Fibroblast of peridontal ligament (primary cell): ENCODE measurements around the gene APMAP.
"Not testable (repeated sequence)": the region's sequence is repeated elsewhere in the genome, so short reads cannot be mapped to it uniquely, and the experiment has no call there.

Source experiments
- DNase-seq: peaks from one replicate; pipeline ENCODE4 v3.0.0-alpha.2; 2010; ENCODE audit errors: extremely low read depth

Gene APMAP

DNA sequence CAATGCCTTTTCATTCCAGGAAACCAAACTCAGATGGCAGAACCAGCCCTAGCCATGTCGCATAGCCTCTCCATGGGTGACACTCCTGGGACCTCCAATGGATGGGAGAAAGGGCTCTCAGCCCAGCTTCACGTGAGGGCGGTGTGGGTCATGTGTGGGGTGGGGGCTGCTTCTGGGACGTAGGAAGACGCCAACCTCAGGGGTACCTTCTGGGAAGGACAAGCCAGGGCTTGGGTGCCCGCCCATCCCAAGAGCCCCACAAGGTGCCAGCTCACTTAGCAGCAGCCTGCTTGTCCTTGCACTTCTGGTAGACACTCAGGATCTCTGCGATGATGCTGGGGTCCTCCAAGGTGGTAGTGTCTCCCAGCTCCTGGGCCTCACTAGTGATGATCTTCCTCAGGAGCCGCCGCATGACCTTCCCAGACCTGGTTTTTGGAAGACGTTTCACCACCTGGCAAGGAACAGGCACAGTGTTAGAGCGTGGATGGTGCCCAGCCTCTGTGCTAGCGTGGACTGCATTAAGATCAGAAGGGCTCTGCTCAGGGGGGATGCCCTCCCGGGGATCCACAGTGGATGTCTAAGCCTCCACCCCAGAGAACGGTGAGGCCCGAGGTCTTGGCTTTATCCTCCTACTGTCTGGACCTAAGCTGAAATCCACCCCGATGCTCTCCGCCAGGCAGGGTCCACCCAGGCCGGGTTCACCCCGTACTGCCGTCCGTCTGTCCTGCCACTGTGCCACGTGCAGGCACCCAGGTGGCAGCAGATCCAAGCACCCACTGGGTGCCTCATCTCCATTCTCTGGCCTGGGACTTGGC is 15.1 kb upstream of the APMAP start:
- DNase-seq = no peak

GRCh38 chr20:25006431-25007167 is 14.0 kb upstream of the APMAP start:
- no peak for DNase-seq

DNA sequence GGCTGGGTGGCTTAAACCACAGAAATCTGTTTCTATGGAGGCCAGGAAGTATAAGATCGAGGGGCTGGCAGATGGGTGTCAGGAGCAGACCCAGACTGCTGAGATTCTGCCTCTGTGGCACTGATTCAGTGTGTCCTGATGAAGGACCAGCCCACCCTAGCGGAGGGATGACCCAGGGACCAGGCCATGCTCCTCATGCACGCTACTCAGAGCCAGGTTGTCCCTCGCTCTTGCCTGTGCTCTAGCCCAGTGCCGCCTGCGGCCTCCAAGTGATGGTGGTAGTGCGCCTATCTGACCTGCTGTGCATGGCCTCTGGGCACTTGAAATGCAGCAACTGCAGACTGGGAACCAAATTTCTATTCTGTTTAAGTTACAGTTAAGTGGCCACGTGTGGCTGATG is 13.1 kb upstream of the APMAP start:
- DNase-seq = no peak

- peak; percentile 78 for DNase-seq
Observed at GRCh38 chr20:25005220-25005619, 12.7 kb upstream of the APMAP start.

- DNase-seq = no peak
Observed at GRCh38 chr20:25003002-25003401, 10.5 kb upstream of the APMAP start.

- DNase-seq = not testable (repeated sequence)
Observed at GRCh38 chr20:25001323-25001722, 8.8 kb upstream of the APMAP start.

- peak; percentile 93 for DNase-seq
Observed at GRCh38 chr20:25000268-25000801, 7.8 kb upstream of the APMAP start.

DNA sequence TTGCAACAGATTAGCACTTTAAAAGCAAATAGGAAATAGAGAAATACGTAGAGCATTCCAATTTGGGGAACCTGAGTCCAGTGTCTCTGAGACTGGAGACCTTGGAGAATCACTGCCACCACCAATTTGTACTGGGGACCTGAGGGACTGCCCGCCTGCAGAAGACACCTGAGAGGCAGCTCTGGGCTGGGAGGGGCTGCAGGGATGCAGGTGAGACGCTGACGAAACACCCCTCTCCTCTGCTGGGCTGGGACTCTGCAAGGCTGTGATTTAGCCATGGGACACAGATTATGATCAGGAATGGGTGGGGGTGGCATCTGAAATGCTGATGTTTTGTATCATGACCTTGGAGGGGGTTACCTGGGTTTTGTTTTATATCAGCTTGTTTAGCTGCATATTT is 7.0 kb upstream of the APMAP start:
- DNase-seq = no peak

GRCh38 chr20:24998631-24999445 is 6.3 kb upstream of the APMAP start:
- no peak for DNase-seq

- no peak for DNase-seq
Observed at GRCh38 chr20:24998121-24998520, 5.6 kb upstream of the APMAP start.

- no peak for DNase-seq
Observed at GRCh38 chr20:24996449-24997377, 4.2 kb upstream of the APMAP start.

DNA sequence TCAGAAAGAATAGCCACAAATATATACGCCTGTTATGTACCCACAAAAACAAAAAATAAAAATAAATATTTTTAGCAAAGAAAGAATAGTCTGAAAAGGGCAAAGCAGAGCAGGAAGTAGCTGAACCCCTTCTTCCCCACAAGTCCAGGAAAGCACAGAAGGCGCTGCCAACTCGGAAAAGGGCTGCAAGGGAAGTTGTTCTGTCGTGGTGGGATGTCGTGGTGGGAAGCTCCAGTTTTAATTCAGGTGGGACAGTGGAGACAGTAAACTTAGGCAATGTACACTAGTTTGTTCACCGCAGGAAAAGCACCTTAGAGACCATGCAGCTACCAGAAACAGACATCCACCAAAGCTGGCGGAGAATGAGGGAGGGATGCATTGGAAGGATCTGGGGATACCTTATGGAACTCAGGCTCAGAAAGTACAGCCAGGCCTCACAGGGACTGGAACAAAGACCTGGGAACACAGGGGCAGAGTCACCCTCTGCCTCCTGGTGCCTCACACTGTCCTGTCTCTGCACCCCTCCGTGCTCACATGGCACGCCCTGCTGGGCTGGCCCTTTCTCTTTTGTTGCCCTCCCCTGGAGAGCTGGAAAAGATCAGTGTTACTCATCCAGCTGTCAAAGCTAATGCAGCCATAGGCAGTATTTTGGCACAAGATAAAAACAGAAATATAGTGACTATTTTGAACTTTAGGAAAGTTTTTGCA is 3.3 kb upstream of the APMAP start:
- DNase-seq = no peak

GRCh38 chr20:24994470-24995368 is 2.2 kb upstream of the APMAP start:
- DNase-seq = peak; percentile 85

DNA sequence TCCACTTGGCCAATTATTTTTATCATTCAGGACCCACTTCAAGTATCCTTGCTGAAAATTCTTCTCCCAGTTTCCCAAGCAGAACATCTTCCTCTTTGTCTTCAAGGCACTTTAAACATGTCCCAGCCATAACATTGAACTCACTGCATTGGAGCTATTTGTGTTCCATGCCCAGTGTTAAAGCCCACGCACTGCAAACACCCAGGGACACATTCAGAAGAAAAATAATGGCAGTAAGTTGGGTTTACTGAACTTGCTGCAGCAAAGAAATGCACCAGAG is 1.6 kb upstream of the APMAP start:
- DNase-seq = no peak

GRCh38 chr20:24993337-24994185 is 1.0 kb upstream of the APMAP start:
- peak; percentile 83 for DNase-seq

DNA sequence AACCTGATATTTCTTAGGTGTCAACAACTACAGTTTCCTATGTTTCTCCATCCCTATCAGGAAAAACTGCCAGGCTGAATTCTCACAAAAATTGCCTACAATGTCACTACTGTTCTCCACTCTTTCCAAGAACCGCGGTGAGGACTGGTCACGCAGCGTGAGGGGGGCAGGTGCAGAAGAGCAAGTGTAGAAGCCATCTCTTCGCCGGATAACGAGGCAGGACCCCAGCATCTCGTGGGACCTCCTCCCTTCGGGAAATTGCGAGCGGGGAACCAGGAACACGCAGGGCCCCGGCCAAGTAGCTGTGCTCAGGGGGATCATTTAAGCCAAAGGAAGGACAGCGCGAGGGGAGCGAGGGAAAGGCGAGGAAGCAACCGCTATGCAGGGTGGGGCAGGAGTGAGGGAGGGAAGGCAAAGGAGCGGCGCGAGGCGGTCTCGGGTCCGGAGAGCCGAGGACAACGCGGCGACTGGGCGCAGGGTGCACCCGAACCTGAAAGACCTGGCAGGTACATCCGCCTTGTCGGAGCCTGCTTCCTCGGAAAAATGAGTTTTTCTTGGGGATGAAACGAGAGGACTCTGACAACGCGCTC is 559 bp downstream of the APMAP start:
- no peak for DNase-seq

DNA sequence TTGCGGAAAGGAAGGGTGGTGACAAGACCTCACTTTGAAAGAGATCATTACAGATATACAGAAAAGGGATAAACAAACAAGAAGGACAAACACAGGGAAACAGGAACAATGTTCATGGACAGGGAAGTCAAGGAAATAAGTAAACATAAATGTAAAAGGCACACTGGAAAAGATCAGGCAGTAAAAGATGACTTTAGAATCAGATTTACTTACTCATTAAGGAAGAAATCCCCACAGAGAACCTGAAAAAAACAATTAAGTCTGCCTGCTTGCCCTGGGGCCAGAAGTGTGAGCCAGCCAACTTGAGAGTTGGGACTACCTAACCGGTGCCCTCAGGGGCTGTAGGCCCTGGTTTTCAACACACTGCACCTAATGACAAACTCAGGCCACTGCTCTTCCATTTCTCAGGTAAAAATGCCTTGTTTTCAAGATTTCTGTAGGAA is 1.7 kb downstream of the APMAP start:
- no peak for DNase-seq

GRCh38 chr20:24989162-24989561 is 3.4 kb downstream of the APMAP start:
- DNase-seq = no peak
